IMR-90 (cell line): ENCODE data around the gene NREP.

Experiments
- CEBPB ChIP-seq: IDR thresholded peaks from 2 replicates; pipeline ENCODE4 v1.6.1; 2012; ENCODE audit warnings: low read depth, low read length, improper control_type of control experiment
- POLR2A ChIP-seq: IDR thresholded peaks from 2 replicates; pipeline ENCODE4 v1.6.1; 2012; ENCODE audit warnings: mild to moderate bottlenecking, low read depth, low read length
- RAD21 ChIP-seq: IDR thresholded peaks from 2 replicates; pipeline ENCODE4 v1.6.1; 2012; ENCODE audit warnings: low read length, improper control_type of control experiment
- RFX5 ChIP-seq: IDR thresholded peaks from 2 replicates; pipeline ENCODE4 v1.8.0; 2012; ENCODE audit warnings: low read depth, mild to moderate bottlenecking, low read length, moderate library complexity
- TF ChIP-seq, protein P1 (sequence below): conservative IDR thresholded peaks from 2 replicates; pipeline ENCODE4 v1.5.1; 2012; ENCODE audit warnings: mild to moderate bottlenecking, low read depth, low read length, improper control_type of control experiment

DNA sequence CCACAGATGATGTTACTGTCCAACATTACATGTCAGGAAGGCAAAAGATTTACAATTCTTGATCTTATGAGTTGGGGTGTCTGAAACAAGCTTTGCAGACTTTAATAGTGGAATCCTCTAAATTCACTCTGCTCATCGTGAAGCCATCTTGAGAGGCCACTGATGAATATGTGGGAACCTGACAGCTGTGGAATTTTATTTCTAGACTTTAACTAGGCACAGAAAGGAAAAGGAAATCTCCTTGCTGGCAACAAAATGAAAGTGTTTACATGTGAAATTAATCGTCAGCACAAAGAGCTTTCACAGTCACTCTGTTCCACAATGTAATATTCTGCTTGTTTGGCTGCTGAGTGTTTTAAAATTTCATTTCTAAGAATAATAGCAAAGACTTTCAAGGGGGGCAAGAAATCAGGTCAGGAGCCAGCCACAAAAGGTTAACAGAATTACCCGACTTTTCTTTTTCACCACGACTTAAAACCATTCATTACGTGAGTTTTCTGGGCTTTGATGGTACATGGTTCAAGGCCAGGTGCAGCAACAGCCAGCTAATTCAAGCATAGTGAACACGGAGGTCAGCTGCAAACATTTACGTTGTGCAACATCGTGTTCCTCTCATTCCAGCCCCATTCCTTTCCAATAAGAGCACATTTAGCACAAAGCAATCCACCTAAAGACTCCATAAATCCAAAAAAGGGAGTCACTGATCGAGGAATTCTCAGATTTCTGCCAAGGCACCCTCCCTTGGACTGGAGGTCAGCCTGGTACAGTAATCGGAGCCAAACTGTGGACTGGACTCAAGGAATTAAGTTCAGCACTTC, 14.6 kb downstream of the NREP start:
- TF ChIP-seq, protein P1, sequence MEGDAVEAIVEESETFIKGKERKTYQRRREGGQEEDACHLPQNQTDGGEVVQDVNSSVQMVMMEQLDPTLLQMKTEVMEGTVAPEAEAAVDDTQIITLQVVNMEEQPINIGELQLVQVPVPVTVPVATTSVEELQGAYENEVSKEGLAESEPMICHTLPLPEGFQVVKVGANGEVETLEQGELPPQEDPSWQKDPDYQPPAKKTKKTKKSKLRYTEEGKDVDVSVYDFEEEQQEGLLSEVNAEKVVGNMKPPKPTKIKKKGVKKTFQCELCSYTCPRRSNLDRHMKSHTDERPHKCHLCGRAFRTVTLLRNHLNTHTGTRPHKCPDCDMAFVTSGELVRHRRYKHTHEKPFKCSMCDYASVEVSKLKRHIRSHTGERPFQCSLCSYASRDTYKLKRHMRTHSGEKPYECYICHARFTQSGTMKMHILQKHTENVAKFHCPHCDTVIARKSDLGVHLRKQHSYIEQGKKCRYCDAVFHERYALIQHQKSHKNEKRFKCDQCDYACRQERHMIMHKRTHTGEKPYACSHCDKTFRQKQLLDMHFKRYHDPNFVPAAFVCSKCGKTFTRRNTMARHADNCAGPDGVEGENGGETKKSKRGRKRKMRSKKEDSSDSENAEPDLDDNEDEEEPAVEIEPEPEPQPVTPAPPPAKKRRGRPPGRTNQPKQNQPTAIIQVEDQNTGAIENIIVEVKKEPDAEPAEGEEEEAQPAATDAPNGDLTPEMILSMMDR: no peak
- TF ChIP-seq CEBPB: peak; percentile 97
- no peak for TF ChIP-seq RAD21
- TF ChIP-seq POLR2A: no peak
- TF ChIP-seq RFX5: no peak
